Measurements from ENCODE around the gene ARL3.
"Not testable (repeated sequence)": the region's sequence is repeated elsewhere in the genome, so short reads cannot be mapped to it uniquely, and the experiment has no call there.

Gene ARL3

GRCh38 chr10:102735065-102735562, 20.9 kb upstream of the ARL3 start:
- DNase-seq: no peak

- DNase-seq: no peak
Observed at GRCh38 chr10:102732661-102733060, 18.5 kb upstream of the ARL3 start.

- DNase-seq: no peak
Observed at GRCh38 chr10:102731222-102731800, 17.1 kb upstream of the ARL3 start.

- peak; percentile 54 to 60 for DNase-seq
Observed at GRCh38 chr10:102729029-102730026, 15.1 kb upstream of the ARL3 start.

- DNase-seq: no peak
Observed at GRCh38 chr10:102727037-102727818, 13.0 kb upstream of the ARL3 start.

GRCh38 chr10:102726274-102726673, 12.1 kb upstream of the ARL3 start:
- DNase-seq: no peak

GRCh38 chr10:102723989-102724388, 9.8 kb upstream of the ARL3 start:
- no peak for DNase-seq

GRCh38 chr10:102721954-102722353, 7.8 kb upstream of the ARL3 start:
- DNase-seq: no peak

GRCh38 chr10:102720775-102721301, 6.6 kb upstream of the ARL3 start:
- no peak for DNase-seq

GRCh38 chr10:102720337-102720736, 6.1 kb upstream of the ARL3 start:
- DNase-seq: no peak

GRCh38 chr10:102718220-102718619, 4.0 kb upstream of the ARL3 start:
- DNase-seq: no peak

- not testable (repeated sequence) for DNase-seq
Observed at GRCh38 chr10:102716900-102717565, 2.8 kb upstream of the ARL3 start.

- no peak for DNase-seq
Observed at GRCh38 chr10:102715880-102716279, 1.7 kb upstream of the ARL3 start.

GRCh38 chr10:102714621-102715455, 641 bp upstream of the ARL3 start, which contains the start of gene SFXN2:
Gene SFXN2 (plus strand): TSS chr10:102714636. CDS start chr10:102726637, 12,001 bp downstream.
- DNase-seq: peak in 1 of 2 donors; percentile 53

- peak in 1 of 2 donors; percentile 67 for DNase-seq
Observed at GRCh38 chr10:102713539-102713813, 721 bp downstream of the ARL3 start.

- no peak for DNase-seq
Observed at GRCh38 chr10:102712843-102713538, 1.2 kb downstream of the ARL3 start.

GRCh38 chr10:102712089-102712488, 2.1 kb downstream of the ARL3 start:
- no peak for DNase-seq

GRCh38 chr10:102710609-102711008, 3.6 kb downstream of the ARL3 start:
- DNase-seq: peak in 1 of 2 donors; percentile 30

- no peak for DNase-seq
Observed at GRCh38 chr10:102705531-102705930, 8.7 kb downstream of the ARL3 start.

GRCh38 chr10:102704915-102705314, 9.3 kb downstream of the ARL3 start:
- DNase-seq: no peak

GRCh38 chr10:102702742-102703141, 11.5 kb downstream of the ARL3 start:
- DNase-seq: no peak
